ENCODE data around the gene CTNNA3. TPM values are rescaled to one million over a fixed set of nuclear protein-coding genes. Genes with fewer than 3 reads are reported as not detected.
"Not testable (repeated sequence)": the region's sequence is repeated elsewhere in the genome, so short reads cannot be mapped to it uniquely, and the experiment has no call there.

Gene CTNNA3
- total and polyA plus RNA-seq, 10 donors = 0.03 to 2.4 (median 0.76) TPM; not detected in 1

DNA sequence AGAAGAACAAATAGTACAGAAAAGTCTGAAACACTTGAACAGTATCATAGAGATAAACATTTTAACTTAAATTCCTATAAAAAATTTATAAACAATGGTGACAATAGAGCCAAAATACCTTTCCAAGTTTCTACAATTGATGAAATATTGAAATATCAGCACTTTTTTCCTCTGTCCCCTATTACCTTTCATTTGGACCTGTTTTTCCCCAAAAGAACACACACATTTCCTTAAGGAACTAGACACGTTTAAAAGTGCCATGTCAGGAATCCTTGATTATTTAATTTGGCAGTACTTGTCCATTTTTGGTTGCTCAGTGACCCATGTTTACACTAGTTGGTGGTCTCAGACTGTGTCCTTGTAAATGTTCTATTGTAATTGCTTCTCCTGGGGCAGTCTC lies 162.6 kb downstream of the CTNNA3 start:
- WGBS, 5 donors = 51 to 73% (median 63%) methylated on average over 1 of the region's 1 CpG

DNA sequence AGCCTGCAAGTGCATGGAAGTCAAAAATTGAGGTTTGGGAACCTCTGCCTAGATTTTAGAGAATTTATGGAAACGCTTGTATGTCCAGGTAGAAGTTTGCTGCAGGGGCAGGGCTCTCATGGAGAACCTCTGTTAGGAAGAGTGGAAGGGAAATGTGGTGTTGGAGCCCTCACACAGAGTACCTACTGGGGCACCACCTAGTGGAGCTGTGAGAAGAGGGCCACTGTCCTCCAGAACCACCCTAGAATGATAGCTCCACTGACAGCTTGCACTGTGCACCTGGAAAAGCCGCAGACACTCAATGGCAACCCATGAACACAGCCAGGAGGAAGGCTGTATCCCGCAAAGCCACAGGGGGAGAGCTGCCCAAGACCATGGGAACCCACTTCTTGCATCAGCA lies 165.0 kb downstream of the CTNNA3 start:
- H3K27me3 ChIP-seq (replicated peaks in 1 of 7); intact Hi-C loops (cut with DNase I; ENCODE audit: low total_unique reads); H3K4me1 ChIP-seq; H3K36me3 ChIP-seq; DNase-seq; H3K4me3 ChIP-seq; H3K9me3 ChIP-seq; H3K27ac ChIP-seq: not testable (repeated sequence)
- WGBS, 5 donors = 82 to 94% (median 85%) methylated on average over 3 of the region's 3 CpGs

More for the DNA sequence above, 162.6 kb downstream of the CTNNA3 start:
- Histone ChIP-seq H3K27ac (no peak overlapping the region), H3K36me3 (no peaks in the 10 kb centered on the region), H3K9me3 (no peaks in the 10 kb centered on the region), H3K27me3 (replicated peaks in 1 of 7) (peaks cover 0 to 4% (median 0%) of the 10 kb centered on the region in 7 donors), H3K4me3 (no peak overlapping the region), H3K4me1 (no peaks in the 10 kb centered on the region)
- intact Hi-C loops (cut with DNase I; ENCODE audit: low total_unique reads) = no loop called here
- TF ChIP-seq, protein P1, sequence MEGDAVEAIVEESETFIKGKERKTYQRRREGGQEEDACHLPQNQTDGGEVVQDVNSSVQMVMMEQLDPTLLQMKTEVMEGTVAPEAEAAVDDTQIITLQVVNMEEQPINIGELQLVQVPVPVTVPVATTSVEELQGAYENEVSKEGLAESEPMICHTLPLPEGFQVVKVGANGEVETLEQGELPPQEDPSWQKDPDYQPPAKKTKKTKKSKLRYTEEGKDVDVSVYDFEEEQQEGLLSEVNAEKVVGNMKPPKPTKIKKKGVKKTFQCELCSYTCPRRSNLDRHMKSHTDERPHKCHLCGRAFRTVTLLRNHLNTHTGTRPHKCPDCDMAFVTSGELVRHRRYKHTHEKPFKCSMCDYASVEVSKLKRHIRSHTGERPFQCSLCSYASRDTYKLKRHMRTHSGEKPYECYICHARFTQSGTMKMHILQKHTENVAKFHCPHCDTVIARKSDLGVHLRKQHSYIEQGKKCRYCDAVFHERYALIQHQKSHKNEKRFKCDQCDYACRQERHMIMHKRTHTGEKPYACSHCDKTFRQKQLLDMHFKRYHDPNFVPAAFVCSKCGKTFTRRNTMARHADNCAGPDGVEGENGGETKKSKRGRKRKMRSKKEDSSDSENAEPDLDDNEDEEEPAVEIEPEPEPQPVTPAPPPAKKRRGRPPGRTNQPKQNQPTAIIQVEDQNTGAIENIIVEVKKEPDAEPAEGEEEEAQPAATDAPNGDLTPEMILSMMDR (IDR thresholded peaks at IDR 0.05 in 8 of 11, conservative IDR thresholded peaks at IDR 0.05 in 3 of 11) = no peak
- TF ChIP-seq POLR2A (IDR thresholded peaks at IDR 0.05) (no peak), POLR2AphosphoS5 (IDR thresholded peaks at IDR 0.05) (no peak)
- DNase-seq = no peak

DNA sequence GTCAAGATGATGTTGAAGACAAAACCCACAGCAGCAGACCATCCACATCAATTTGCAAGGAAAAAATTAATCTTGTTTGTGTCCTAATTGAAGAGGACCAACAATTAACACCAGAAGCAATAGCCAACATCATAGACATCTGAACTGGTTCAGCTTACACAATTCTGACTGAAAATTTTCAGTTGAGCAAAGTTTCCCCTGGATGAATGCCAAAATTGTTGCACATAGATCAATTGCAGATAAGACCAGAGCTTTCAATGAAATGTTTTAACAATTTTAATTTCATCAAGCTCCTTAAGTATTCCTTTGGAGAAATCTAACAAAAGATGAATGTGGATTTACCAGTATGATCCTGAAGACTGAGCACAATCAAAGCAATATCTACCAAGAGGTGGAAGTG lies 168.6 kb downstream of the CTNNA3 start:
- intact Hi-C loops (cut with DNase I; ENCODE audit: low total_unique reads) = no loop called here
- DNase-seq = no peak
- Histone ChIP-seq H3K9me3 (no peaks in the 10 kb centered on the region), H3K4me3 (no peak overlapping the region), H3K36me3 (no peaks in the 10 kb centered on the region), H3K4me1 (no peaks in the 10 kb centered on the region), H3K27ac (no peak overlapping the region), H3K27me3 (replicated peaks in 1 of 7) (peaks cover 0 to 4% (median 0%) of the 10 kb centered on the region in 7 donors)
- TF ChIP-seq POLR2AphosphoS5 (IDR thresholded peaks at IDR 0.05) (no peak), POLR2A (IDR thresholded peaks at IDR 0.05) (no peak)
- TF ChIP-seq, protein P1 (IDR thresholded peaks at IDR 0.05 in 8 of 11, conservative IDR thresholded peaks at IDR 0.05 in 3 of 11) = no peak

DNA sequence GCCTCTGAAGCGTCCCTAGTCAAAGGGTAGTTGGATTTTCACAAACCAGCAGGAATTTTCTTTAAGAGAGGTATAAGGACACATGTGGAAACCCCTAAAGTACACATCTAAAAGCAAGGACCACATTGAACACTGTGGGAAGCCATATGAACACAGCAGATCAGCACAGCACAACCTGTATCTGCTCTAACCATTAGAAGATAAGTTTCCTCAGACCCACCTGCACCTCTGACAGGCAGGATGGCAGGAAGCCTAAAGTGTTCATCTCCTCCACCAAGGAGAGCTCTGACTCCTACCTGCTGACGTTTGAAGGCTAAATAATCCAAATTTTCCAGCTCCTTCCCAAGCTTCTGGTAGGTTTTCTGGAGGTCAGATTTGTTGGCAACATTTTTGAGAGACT lies 174.4 kb downstream of the CTNNA3 start:
- intact Hi-C loops (cut with DNase I; ENCODE audit: low total_unique reads) = no loop called here
- WGBS, 5 donors = 47 to 64% (median 60%) methylated on average over 2 of the region's 2 CpGs
- TF ChIP-seq POLR2AphosphoS5 (IDR thresholded peaks at IDR 0.05) (no peak), POLR2A (IDR thresholded peaks at IDR 0.05) (no peak)
- TF ChIP-seq, protein P1 (IDR thresholded peaks at IDR 0.05 in 8 of 11, conservative IDR thresholded peaks at IDR 0.05 in 3 of 11) = no peak

More for the DNA sequence above, 174.4 kb downstream of the CTNNA3 start:
- Histone ChIP-seq H3K27ac (no peak overlapping the region), H3K4me1 (peaks cover 0 to 5% (median 0%) of the 10 kb centered on the region in 6 donors), H3K36me3 (no peaks in the 10 kb centered on the region), H3K9me3 (no peaks in the 10 kb centered on the region), H3K27me3 (replicated peaks in 1 of 7) (no peaks in the 10 kb centered on the region), H3K4me3 (peak overlapping the region in 1 of 8 donors; percentile 32)
- no peak for DNase-seq

Data from spleen (tissue), 11 donors.